Colonic mucosa (tissue), 4 donors: ENCODE results near the gene TRMT2A. TPM values are rescaled to one million over a fixed set of nuclear protein-coding genes. Genes with fewer than 3 reads are reported as not detected.
A peak's percentile ranks its signal among the peaks of the same experiment; 100 is the strongest.

ENCODE experiments used
- DNase-seq: peaks from one replicate; pipeline ENCODE4 v3.0.0-alpha.2; 2020
- H3K27ac ChIP-seq: fragments of 200-600 bp; one replicate; pipeline ENCODE4 v1.8.0; 2021
- H3K27me3 ChIP-seq: fragments of 200-600 bp; one replicate; pipeline ENCODE4 v1.8.0; 2021
- H3K36me3 ChIP-seq: fragments of 200-600 bp; one replicate; pipeline ENCODE4 v1.8.0; 2021
- H3K4me1 ChIP-seq: fragments of 200-600 bp; one replicate; pipeline ENCODE4 v1.8.0; 2021; ENCODE audit warnings: mild to moderate bottlenecking
- H3K4me3 ChIP-seq: fragments of 200-600 bp; one replicate; pipeline ENCODE4 v1.8.0; 2021
- H3K9ac ChIP-seq, 2 donors: one replicate each; pipeline ENCODE4 v1.7.0; 2013; ENCODE audit warnings: control low read depth in 2 of 2, low read depth in 2 of 2, low read length in 2 of 2
- H3K9me3 ChIP-seq: fragments of 200-600 bp; one replicate; pipeline ENCODE4 v1.8.0; 2021
- CTCF ChIP-seq: fragments of 200-600 bp; IDR thresholded peaks from one replicate; pipeline ENCODE4 v1.8.0; 2022; ENCODE audit warnings: antibody characterized with exemption, mild to moderate bottlenecking
- intact Hi-C: fragments of 100-400 bp; cut with DNase I; formaldehyde crosslinking; loops from one replicate; pipeline ENCODE4 v1.14.1; 2022
- total RNA-seq, 2 donors: library from RNA; stranded (reverse); fragmentation: NEBNext Ultra II Directional in 1 of 2; extraction: Animal tissue kit (Norgen Biotek cat#: 25700) in 1 of 2; gene quantifications; one replicate each; pipeline ENCODE4 v1.2.1, GENCODE V29; 2021
- donor health status: healthy.
- donor health status: DM: no; HTN: no; CAD: no.
- donor health status: DM: no; HTN: no; CAD: no.

TRMT2A gene
- total RNA-seq, 2 donors from 2014 or later = 31.9 to 63.6 TPM

GRCh38 chr22:20135806-20136602 is 19.0 kb upstream of the TRMT2A start:
- no peak for DNase-seq
- Histone ChIP-seq H3K27ac (no peak overlapping the region), H3K4me3 (no peak overlapping the region), H3K4me1 (peaks cover 10% of the 10 kb centered on the region), H3K36me3 (no peaks in the 10 kb centered on the region), H3K9ac (no peak overlapping the region), H3K27me3 (no peaks in the 10 kb centered on the region), H3K9me3 (no peaks in the 10 kb centered on the region)
- intact Hi-C loops = no loop called here
- no peak for TF ChIP-seq CTCF

- no peak overlapping the region for H3K4me3 ChIP-seq
- H3K9ac ChIP-seq = no peak overlapping the region
- H3K36me3 ChIP-seq = no peaks in the 10 kb centered on the region
- no peak for TF ChIP-seq CTCF
- H3K27ac ChIP-seq = no peak overlapping the region
- H3K27me3 ChIP-seq = no peaks in the 10 kb centered on the region
- H3K4me1 ChIP-seq = peaks cover 10% of the 10 kb centered on the region
- H3K9me3 ChIP-seq = no peaks in the 10 kb centered on the region
- DNase-seq = no peak
- intact Hi-C loops = no loop called here
Observed at GRCh38 chr22:20135265-20135664, 18.2 kb upstream of the TRMT2A start.

GRCh38 chr22:20133930-20134549 is 17.0 kb upstream of the TRMT2A start:
- intact Hi-C loops = no loop called here

GRCh38 chr22:20132686-20133246 is 15.7 kb upstream of the TRMT2A start:
- TF ChIP-seq CTCF = no peak
- no peaks in the 10 kb centered on the region for H3K9me3 ChIP-seq
- H3K9ac ChIP-seq = peak overlapping the region; percentile 74 to 83
- H3K27ac ChIP-seq = no peak overlapping the region
- H3K4me3 ChIP-seq = peak overlapping the region; percentile 91
- H3K27me3 ChIP-seq = no peaks in the 10 kb centered on the region
- H3K36me3 ChIP-seq = no peaks in the 10 kb centered on the region
- DNase-seq = no peak
- intact Hi-C loops = no loop called here
- H3K4me1 ChIP-seq = peaks cover 10% of the 10 kb centered on the region

More at GRCh38 chr22:20133930-20134549, 17.0 kb upstream of the TRMT2A start:
- Histone ChIP-seq H3K36me3 (no peaks in the 10 kb centered on the region), H3K9ac (no peak overlapping the region), H3K4me3 (no peak overlapping the region), H3K27ac (no peak overlapping the region), H3K4me1 (peaks cover 10% of the 10 kb centered on the region), H3K27me3 (no peaks in the 10 kb centered on the region), H3K9me3 (no peaks in the 10 kb centered on the region)
- TF ChIP-seq CTCF = no peak
- no peak for DNase-seq

- Histone ChIP-seq H3K4me1 (peaks cover 10% of the 10 kb centered on the region), H3K27me3 (no peaks in the 10 kb centered on the region), H3K9me3 (no peaks in the 10 kb centered on the region), H3K36me3 (no peaks in the 10 kb centered on the region), H3K4me3 (peak overlapping the region; percentile 91), H3K9ac (peak overlapping the region; percentile 74 to 83), H3K27ac (no peak overlapping the region)
- intact Hi-C loops = no loop called here
- TF ChIP-seq CTCF = no peak
- DNase-seq = no peak
Observed at GRCh38 chr22:20131859-20132685, 15.0 kb upstream of the TRMT2A start.
